GM18511 (cell line): ENCODE data around the gene GRK1.
"Not testable (repeated sequence)": the region's sequence is repeated elsewhere in the genome, so short reads cannot be mapped to it uniquely, and the experiment has no call there.

Experiments
- ATAC-seq: cut with Tn5 transposase; IDR thresholded peaks from one replicate; pipeline ENCODE4 v1.9.1; 2021; ENCODE audit warnings: mild to moderate bottlenecking, moderate library complexity; ENCODE audit not compliant: unreplicated experiment

The GRK1 gene

GRCh38 chr13:113752211-113752986 is 85.4 kb downstream of the GRK1 start:
- ATAC-seq: not testable (repeated sequence)

GRCh38 chr13:113753171-113753570 is 86.2 kb downstream of the GRK1 start:
- ATAC-seq: no peak

DNA sequence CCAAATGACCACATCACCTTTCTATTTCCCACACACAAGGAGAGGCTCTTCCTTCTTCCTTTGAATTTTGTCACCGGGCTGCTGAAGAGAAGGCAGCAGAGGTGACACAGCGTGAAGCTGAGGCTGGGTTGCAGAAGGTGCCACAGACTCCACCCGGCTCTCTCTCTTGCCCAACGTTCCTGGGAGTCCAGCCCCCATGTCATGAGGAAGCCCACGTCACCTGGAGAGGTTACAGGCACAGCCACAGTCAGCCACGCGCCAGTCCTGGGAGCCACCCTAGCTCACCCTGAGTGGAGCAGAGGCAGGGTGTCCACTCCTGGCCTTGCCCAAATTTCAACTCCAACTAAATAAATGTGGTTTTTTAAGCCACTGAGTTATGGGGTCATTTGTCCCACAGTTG is 87.2 kb downstream of the GRK1 start:
- ATAC-seq: no peak

DNA sequence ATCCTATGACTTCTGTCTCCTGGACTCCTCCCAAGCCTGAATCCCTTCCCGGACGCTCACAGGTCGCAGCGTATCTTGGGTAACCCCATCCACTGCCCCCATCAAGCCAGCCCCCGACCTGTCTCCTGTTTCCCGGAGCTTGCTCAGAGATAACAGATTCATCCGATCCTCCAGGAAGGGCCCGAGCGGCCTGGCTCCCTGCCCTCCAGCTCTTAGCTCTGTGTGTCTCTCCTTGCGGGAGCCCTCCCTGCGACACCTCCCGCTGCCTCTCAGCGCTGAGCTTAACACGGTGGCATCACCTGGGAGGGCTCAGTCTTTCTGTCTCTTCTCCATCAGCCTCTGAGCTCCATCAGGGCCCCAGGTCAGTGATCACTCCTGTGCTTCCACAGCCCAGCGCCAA is 87.7 kb downstream of the GRK1 start:
- ATAC-seq: no peak

DNA sequence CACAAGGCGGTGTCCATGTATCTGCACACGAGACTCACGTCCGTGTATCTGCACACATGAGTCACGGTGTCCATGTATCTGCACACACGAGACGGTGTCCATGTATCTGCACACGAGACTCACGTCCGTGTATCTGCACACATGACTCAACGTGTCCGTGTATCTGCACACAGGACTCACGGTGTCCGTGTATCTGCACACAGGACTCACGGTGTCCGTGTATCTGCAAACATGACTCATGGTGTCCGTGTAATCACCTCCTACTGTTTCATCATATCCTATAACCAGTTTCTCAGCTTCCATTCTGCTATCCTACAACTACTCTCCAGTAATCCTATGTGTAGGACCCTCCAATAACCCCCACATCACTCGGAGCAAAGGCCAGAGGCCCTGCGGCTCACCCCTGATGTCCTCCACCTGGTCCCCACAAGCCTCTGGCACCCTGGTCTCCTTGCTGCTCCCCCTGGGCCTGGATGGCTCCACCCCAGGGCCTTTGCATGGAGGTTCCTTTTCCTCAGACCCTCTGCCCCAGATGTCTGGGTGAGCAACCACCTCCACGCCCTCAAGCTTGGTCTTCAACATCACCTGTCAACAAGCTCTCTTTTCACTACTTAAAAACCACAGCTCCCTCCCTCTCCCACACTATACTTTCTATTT is 89.5 kb downstream of the GRK1 start:
- no peak for ATAC-seq

DNA sequence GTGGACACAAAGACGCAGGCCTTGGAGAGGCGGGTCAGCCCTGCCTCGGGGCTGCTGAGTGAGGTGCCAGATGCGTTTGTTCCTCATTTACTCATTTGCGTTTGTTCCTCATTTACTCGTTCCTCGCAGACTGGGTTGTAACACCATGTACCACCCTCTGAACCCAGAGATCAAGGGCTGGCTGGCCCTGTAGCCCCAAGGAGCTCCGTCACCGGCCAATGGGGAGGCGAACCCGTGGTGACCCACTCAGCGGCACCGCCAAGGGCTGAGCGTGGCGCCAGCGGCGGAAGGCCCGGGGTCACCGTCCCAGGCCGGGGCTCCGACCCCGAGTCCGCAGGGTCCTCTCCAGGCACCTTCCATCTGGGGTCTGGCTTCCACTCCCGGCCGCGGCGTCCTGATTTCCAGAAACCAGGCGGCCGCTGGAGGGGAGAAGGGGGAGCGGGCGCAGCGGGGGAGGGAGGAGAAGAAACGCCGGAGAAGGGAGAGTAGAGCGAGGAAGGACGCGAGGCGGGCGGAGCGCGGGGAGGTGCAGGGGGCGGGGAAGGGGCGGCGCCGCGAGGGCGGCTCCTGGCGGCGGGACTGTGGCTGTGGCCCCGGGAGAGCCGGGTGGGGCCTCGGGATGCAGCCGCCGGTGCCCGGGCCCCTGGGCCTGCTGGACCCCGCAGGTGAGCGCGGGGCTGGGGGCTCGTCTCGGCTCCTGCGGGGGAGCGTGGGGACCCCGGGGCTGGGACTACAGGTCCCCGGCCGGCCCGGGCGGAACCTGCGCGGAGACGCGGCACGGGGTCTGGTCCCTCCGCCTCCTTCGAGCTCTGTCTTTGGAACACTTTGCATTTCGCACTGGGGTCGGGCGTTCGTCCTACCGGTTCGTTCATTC is 91.9 kb downstream of the GRK1 start, which contains the start of gene TMEM255B:
Gene TMEM255B (plus strand): TSS at position 576 of the 874 bp plus-strand sequence. CDS start 44 bp downstream, at position 620.
- ATAC-seq: peak; percentile 90

DNA sequence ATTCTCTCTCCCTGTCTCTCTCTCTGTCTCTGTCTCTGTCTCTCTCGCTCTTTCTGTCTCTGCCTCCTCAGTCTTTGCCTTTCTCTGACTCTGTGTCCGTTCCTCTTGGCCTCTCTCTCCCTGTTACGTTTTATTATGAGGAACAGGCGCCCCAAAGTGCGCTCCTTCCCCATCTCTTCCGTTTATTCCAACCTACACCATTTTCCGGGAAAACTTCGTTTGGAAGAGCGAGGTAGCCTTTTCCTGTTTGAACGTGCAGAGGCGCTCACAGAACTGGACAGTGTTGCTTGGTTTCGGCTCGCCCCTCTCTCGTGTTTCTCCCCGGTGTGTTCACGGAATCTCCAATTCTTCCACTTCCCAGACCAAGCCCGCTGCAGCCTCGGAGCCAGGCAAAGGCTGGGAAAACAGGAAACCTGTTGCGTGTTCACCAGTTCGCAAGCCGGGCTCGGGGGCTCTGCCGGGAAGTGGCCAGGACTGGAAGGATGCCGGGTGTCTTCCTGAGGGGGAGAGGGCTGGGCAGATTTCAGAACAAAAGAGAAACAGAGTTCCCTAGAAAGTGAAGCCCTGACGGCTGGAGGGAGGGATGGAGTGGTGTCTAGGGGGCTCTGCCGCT is 92.6 kb downstream of the GRK1 start:
- no peak for ATAC-seq

- ATAC-seq: no peak
These were observed 94.1 kb downstream of the GRK1 start for GRCh38 chr13:113761136-113761535.

DNA sequence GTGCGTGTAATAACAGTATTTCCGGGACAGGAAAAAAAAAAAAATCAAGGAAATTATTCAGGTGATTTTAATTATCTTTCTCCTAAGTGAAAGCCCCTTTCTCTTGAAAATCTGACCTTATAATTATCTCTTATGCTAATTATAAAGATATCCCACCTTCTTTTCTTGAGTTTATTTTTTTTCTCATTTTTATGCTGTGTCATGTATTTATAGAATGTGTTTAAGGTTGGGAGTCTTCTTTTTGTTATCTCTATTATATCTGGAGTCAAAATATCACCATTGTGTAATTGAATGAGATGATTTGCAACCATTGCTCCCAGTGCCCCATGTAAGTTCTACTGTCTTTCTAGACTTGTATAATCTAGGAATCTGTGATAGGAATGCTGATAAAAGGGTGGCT is 95.1 kb downstream of the GRK1 start:
- ATAC-seq: no peak

- no peak for ATAC-seq
These were observed 95.5 kb downstream of the GRK1 start for GRCh38 chr13:113762538-113762937.

DNA sequence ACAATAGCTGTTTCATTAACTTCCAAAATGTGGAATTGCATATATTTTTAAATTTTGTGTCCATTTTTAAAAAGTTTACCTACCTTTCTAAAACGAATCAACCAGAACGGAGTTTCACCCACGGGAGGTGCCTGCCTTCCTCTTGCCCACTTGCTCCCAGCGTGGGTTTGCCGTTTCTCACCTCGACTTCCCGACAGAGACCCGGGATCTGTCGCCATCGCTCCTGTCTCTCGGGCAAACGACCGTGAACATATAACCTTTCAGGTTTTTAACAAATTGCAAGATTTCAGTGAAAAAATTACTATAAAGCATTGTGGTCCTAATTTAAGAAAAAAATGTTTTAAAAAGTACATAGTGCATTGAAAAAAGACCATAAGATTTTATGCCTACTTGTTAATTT is 96.2 kb downstream of the GRK1 start:
- ATAC-seq: no peak

DNA sequence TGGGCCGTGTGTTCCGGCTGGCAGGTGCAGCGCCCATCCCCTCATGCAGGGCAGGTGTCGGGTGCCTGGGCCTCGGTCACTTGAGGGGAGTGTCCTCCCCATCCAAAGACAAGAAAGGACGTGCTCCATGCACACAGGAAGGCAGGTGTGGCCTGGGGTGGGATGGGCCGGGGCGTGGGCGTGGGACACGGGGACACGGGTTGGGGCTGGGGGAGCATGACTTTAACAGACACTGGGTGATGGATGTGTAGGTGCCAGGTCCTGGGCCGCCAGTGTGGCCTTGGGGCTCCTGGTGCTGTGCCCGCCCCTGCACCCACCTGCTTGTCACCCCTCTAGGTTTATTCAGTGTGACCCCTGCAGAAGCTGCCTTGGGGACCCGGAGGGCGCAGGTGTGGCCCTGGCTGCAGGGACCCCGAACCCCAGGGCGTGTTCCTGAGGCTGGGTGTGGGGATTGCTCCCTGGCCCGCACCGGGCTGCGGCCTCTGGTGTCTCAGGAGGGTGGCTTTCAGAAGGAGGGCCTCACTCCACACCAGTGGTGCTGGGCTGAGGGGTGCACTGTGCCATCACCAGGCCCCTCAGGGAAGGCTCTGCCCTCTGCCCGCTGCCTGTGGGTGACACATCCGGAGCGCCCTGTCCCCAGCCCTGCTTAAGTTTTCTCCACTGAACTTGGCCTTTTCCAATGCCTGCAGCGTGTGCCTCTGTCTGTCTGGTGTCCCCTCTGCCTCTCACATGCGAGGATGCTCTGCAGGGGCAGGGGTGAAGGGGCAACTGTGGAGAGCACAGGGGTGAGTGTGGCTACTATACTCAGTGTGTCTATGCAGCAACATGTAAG is 97.2 kb downstream of the GRK1 start:
- ATAC-seq: no peak

DNA sequence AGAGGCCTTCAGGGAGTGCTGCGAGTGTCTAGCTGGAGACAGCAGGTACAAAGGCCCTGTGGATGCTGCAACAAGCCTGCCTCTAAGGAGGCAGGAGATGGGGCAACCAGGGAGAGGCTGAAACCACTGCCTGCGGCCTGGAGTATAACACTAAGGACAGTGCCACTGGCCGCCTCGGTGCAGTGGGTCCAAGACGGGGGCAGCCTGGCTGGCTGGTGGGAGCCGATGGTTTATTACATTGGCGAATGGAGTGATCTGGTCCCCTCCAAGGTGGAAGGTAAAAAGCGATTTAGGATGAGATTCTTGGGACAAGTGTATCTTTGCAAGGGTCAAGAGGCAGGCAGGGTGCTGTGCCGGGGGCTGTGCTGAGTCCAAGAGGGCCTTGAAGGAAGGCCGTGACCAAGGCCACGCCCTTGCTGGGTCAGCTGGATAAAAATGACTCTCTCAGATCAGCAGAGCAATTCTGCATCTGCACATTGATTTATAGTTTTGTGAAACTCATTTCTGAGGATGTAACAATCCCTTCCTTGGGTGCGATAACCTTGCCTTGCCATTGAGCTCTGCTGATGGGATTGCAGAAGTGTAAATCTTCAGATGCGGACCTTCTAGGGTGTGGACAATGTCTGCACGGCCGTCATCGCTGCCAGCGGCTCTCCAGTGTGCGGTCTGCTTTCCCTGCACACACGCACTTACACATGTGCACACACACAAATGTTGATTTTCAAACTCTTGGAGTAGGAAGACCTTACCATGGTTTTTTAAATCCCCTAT is 98.0 kb downstream of the GRK1 start:
- no peak for ATAC-seq

GRCh38 chr13:113765564-113765910 is 98.5 kb downstream of the GRK1 start:
- no peak for ATAC-seq

DNA sequence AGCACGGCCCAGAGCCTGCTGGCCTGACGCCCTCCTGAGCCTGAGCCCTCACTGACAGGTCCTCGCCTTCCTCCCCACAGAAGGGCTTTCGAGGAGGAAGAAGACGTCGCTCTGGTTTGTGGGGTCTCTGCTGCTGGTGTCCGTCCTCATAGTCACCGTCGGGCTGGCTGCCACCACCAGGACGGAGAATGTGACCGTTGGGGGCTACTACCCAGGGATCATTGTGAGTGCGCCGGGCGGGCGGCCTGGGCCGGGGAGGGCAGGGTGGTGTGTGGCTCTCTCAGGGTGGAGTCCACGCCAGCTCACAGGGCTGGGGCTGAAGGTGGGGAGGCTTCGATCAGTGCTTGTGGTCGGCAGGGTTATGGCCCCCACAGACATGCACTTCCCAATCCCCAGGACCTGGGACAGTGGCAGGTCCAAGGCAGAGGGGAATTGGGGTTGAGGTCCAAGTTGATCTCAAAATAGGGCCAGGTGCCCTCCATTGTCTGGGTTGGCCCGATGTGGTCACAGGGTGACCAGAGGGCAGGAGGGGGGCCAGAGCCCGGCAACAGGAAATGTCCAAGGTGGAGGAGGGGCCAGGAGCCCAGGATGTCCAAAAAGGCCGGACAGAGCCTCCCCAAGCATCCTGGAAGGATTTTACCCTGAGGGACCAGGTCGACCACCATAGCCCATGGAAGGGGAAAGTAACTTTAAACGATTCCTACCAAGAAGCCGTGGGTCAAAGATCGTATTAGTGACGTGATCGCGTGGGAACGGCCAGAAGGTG is 99.2 kb downstream of the GRK1 start:
- ATAC-seq: no peak

DNA sequence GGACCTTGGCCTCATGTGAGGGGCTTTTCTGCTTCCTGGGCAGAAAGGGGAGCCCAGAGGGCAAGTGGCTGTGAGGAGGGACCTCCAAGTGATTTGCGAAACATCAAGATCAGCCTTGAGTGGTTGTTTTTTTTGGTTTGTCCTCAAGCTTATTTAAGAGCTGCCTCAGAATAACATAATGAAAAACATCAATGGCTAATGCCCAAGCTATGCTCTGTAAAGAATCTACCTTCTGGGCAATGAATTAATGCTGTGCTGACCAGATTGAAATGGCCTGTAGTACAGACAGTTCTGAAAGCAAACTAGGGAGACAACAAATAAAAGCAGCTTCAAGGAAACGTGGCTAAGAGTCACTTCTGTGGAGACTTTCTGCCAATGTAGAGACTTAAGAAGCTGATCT is 100.3 kb downstream of the GRK1 start:
- no peak for ATAC-seq

DNA sequence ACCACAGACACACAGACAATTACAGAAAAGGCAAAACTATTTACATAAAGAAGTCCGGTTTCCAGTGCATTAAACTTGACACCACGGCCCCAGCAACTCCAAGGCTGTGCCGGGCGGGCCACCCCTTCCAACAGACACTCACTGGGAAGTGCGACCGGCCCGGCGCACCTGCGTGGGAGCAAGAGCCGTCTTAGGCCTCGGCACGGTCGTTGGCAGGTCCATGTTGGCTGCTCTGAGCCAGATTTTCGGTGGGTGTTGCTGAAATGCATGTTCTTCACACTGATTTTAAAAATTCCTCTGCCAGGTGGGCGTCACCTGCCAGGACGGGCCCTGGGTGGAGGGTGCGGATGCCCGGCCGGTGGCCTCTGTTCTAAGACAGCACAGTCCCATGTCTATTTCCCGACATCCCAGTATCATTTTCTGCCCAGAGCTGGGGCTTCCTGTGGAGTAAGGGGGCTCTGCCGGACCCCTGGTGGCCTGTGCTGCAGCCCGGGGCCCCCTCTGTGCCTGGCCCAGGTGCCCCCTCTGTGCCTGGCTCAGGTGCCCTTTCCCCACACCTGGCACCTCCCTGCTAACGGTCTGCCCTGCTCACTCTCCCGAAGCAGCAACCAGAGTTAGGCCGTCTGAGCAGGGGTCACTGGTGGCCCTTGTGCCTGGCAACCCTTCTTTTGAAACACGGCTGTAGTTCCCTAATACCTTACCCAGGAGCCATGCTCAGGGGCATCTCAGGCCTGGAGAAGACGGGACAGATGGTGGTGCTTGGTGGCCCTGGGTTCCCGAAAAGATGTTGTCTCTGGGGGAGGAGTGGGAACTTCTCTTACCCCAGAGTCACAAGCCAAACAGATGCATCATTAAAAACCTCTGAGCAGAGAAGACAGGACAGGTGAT is 101.2 kb downstream of the GRK1 start:
- no peak for ATAC-seq

DNA sequence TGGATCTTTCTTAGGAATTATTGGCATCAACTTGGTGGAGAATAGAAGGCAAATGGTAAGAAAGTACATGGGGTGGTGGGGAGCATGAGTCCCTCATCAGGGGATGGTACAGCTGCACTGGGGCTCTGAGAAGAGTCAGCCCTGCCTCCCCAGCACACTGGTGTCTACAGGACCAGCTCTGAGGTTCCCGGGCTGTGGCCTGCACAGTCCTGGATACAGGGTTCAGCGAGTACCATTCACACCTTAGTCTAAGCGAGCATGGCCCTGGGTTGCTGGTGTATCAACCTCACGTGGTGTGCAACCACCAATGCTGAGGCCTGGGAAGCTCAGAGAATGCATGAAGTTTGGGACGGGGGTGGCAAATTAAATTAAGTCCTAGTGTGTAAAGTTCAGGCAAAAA is 102.1 kb downstream of the GRK1 start:
- no peak for ATAC-seq
